Esophagus muscularis mucosa (tissue), 4 donors: ENCODE results near the gene USP47. TPM values are rescaled to one million over a fixed set of nuclear protein-coding genes. Genes with fewer than 3 reads are reported as not detected.
"Not testable (repeated sequence)": the region's sequence is repeated elsewhere in the genome, so short reads cannot be mapped to it uniquely, and the experiment has no call there.

ENCODE experiments used
- DNase-seq: peaks from one replicate; pipeline ENCODE4 v3.0.0-alpha.2; 2017; ENCODE audit errors: extremely low spot score
- H3K27ac ChIP-seq, 4 donors: fragments of 200-600 bp; sonication (generic); replicated peaks in 1 of 4; 1 replicate in 3 of 4; 2 replicates in 1 of 4; pipeline ENCODE4 v1.5.1; 2016 to 2019; ENCODE audit warnings: mild to moderate bottlenecking in 1 of 4
- H3K27me3 ChIP-seq, 4 donors: fragments of 200-600 bp; sonication (generic); one replicate each; pipeline versions ENCODE4 v1.5.1 to v1.6.0; 2016 to 2019
- H3K36me3 ChIP-seq, 4 donors: fragments of 200-600 bp; sonication (generic); one replicate each; pipeline ENCODE4 v1.5.1; 2016 to 2019
- H3K4me1 ChIP-seq, 4 donors: fragments of 200-600 bp; sonication (generic); one replicate each; pipeline ENCODE4 v1.5.1; 2016 to 2019
- H3K4me3 ChIP-seq, 4 donors: fragments of 200-600 bp; sonication (generic); 1 replicate in 2 of 4; 2 replicates in 2 of 4; pipeline ENCODE4 v1.5.1; 2016 to 2019; ENCODE audit warnings: mild to moderate bottlenecking in 4 of 4, moderate library complexity in 1 of 4
- H3K9me3 ChIP-seq, 4 donors: fragments of 200-600 bp; sonication (generic); 1 replicate in 3 of 4; 2 replicates in 1 of 4; pipeline ENCODE4 v1.5.1; 2016 to 2019
- CTCF ChIP-seq, 3 experiments: fragments of 200-600 bp in 2 of 3; fragments of 450-650 bp in 1 of 3; sonication (generic) in 2 of 3; IDR thresholded peaks; one replicate each; pipeline ENCODE4 v1.5.1; 2017 to 2019; ENCODE audit warnings: antibody characterized with exemption in 3 of 3, mild to moderate bottlenecking in 2 of 3, moderate library complexity in 1 of 3
- EP300 ChIP-seq: sonication (generic); formaldehyde crosslinking; IDR thresholded peaks from one replicate; pipeline ENCODE4 v1.6.1; 2017; ENCODE audit warnings: antibody characterized with exemption
- POLR2A ChIP-seq: fragments of 450-650 bp; IDR thresholded peaks from one replicate; pipeline ENCODE4 v1.6.1; 2017; ENCODE audit warnings: antibody characterized with exemption, moderate library complexity, mild to moderate bottlenecking, low read depth
- POLR2AphosphoS5 ChIP-seq, 2 donors: sonication (generic); formaldehyde crosslinking; IDR thresholded peaks; one replicate each; pipeline ENCODE4 v1.6.1; 2017; ENCODE audit warnings: antibody characterized with exemption in 2 of 2
- WGBS: methylation state at CpG from one replicate; pipeline ENCODE4 v1.1.5; 2018; 5-methylcytosine and 5-hydroxymethylcytosine counted together
- intact Hi-C: fragments of 100-400 bp; cut with DNase I; formaldehyde crosslinking; loops from one replicate; pipeline ENCODE4 v1.15.1; 2023
- total RNA-seq, 4 donors: library from RNA; depleted of rRNA; stranded (reverse); fragments of >200 nt; gene quantifications; one replicate each; pipeline versions ENCODE4 v1.1.0 to v1.2.1, GENCODE V29; 2016

Gene USP47
- total RNA-seq, 4 donors from 2014 or later: 86.2 to 112 (median 96.5) TPM

DNA sequence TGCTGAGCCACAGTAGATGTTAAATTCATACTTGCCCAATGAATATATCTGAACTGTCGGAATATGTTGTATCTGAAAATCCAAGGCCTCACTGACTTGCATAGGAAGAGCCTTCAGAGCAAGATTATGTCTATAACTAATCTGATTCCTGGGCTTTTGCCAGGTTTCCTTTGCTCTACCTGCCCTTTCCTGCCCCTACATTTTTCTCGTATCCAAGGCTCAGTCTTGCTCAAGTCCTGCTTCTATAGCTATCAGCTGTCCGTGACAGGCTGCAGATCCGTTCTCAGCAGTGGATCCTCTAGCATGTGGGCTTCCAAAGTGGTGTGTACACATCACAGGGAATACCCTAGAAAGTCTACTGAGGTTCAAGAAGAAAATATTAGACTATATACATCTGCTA, 18.8 kb upstream of the USP47 start:
- Histone ChIP-seq H3K27me3 (no peaks in the 10 kb centered on the region), H3K4me3 (no peak overlapping the region), H3K36me3 (no peaks in the 10 kb centered on the region), H3K9me3 (no peaks in the 10 kb centered on the region), H3K4me1 (no peaks in the 10 kb centered on the region), H3K27ac (no peak overlapping the region)
- intact Hi-C loops: no loop called here
- no peak for DNase-seq
- WGBS: 83% methylated on average over 4 of the region's 4 CpGs
- TF ChIP-seq EP300: no peak
- TF ChIP-seq POLR2A: no peak
- TF ChIP-seq POLR2AphosphoS5 (IDR thresholded peaks at IDR 0.05): no peak
- no peak for TF ChIP-seq CTCF (IDR thresholded peaks at IDR 0.05)

- H3K4me1 ChIP-seq: no peaks in the 10 kb centered on the region
- no peak overlapping the region for H3K27ac ChIP-seq
- intact Hi-C loops: no loop called here
- DNase-seq: no peak
- H3K36me3 ChIP-seq: no peaks in the 10 kb centered on the region
- 95% methylated on average over 1 of the region's 1 CpG for WGBS
- no peak overlapping the region for H3K4me3 ChIP-seq
- no peaks in the 10 kb centered on the region for H3K27me3 ChIP-seq
- H3K9me3 ChIP-seq: no peaks in the 10 kb centered on the region
- no peak for TF ChIP-seq EP300
- TF ChIP-seq POLR2AphosphoS5 (IDR thresholded peaks at IDR 0.05): no peak
- no peak for TF ChIP-seq POLR2A
- TF ChIP-seq CTCF (IDR thresholded peaks at IDR 0.05): no peak
Measured at GRCh38 chr11:11826260-11826659, 15.5 kb upstream of the USP47 start.

DNA sequence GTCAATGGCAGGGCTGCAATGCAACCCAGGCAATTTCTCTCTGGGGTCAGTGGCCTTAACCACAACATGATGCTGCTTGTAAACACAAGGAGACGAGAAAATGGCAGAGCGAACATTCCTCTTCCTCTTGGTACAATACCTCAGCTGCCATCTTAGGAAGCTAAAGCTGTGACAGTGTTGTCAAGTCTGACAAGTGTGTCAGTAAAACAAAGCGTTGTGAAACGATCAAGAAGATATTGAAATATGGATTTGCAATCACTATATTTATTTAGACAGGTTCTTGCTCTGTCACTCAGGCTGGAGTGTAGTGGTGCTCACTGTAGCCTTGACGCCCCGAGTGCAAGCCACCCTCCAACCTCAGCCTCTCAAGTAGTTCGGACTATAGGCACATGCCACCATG, 14.5 kb upstream of the USP47 start:
- no peak for DNase-seq

DNA sequence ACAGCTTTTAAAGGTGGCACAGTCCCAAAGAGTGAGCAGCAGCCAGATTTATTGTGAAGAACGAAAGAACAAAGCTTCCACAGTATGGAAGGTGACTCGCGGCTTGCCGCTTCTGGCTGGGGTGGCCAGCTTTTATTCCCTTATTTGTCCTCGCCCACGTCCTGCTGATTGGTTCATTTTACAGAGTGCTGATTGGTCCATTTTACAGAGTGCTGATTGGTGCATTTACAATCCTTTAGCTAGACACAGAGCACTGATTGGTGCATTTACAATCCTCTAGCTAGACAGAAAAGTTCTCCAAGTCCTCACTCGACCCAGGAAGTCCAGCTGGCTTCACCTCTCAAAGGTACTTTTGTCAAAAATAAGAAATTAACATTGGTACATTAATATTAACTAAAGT, 10.4 kb upstream of the USP47 start:
- H3K27ac ChIP-seq, H3K4me3 ChIP-seq, H3K36me3 ChIP-seq, intact Hi-C loops, H3K9me3 ChIP-seq, DNase-seq, H3K27me3 ChIP-seq, H3K4me1 ChIP-seq: not testable (repeated sequence)
- WGBS: 86% methylated on average over 7 of the region's 7 CpGs

More for the DNA sequence above, 14.5 kb upstream of the USP47 start:
- no peaks in the 10 kb centered on the region for H3K27me3 ChIP-seq
- H3K36me3 ChIP-seq: no peaks in the 10 kb centered on the region
- no peak overlapping the region for H3K4me3 ChIP-seq
- H3K9me3 ChIP-seq: no peaks in the 10 kb centered on the region
- no peaks in the 10 kb centered on the region for H3K4me1 ChIP-seq
- TF ChIP-seq CTCF (IDR thresholded peaks at IDR 0.05): no peak
- TF ChIP-seq POLR2AphosphoS5 (IDR thresholded peaks at IDR 0.05): no peak
- no peak for TF ChIP-seq POLR2A
- no peak for TF ChIP-seq EP300
- WGBS: 76% methylated on average over 7 of the region's 7 CpGs
- H3K27ac ChIP-seq: no peak overlapping the region
- intact Hi-C loops: no loop called here

DNA sequence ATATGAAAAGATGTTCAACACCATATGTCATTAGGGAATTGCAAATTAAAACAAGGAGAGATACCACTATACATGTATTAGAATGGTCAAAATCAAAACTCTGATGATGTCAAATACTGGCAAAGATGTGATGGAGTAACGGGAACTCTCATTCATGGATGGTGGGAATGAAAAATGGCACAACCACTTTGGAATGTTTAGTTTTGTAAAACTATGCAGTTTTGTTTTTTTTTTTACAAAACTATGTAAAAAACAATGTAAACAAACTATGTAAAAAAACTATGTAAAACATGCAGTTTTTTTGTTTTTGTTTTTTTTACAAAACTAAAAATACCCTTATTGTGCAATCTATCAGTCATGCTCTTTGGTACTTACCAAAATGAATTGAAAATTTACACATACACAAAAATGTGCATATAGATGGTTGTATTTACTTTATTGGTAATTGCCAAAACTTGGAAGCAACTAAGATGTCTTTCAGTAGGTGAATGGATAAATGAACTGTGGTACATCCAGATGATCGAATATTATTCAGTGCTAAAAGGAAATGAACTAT, 5.0 kb upstream of the USP47 start:
- 94% methylated on average over 2 of the region's 2 CpGs for WGBS
- DNase-seq: no peak
- H3K4me3 ChIP-seq: no peak overlapping the region
- intact Hi-C loops: no loop called here
- no peaks in the 10 kb centered on the region for H3K36me3 ChIP-seq
- no peak for TF ChIP-seq POLR2AphosphoS5 (IDR thresholded peaks at IDR 0.05)
- TF ChIP-seq POLR2A: no peak
- TF ChIP-seq EP300: no peak
- TF ChIP-seq CTCF (IDR thresholded peaks at IDR 0.05): no peak
- no peaks in the 10 kb centered on the region for H3K27me3 ChIP-seq
- H3K4me1 ChIP-seq: peaks cover 0 to 9% (median 6%) of the 10 kb centered on the region in 4 donors
- no peaks in the 10 kb centered on the region for H3K9me3 ChIP-seq
- no peak overlapping the region for H3K27ac ChIP-seq
